HG02981 (cell line): ENCODE data around the gene PWP1.

Experiments used
- ATAC-seq: cut with Tn5 transposase; IDR thresholded peaks from one replicate; pipeline ENCODE4 v1.9.1; 2021; ENCODE audit warnings: mild to moderate bottlenecking, moderate library complexity; ENCODE audit not compliant: unreplicated experiment

PWP1 gene

GRCh38 chr12:107732365-107732764 lies 46.8 kb downstream of the PWP1 start:
- no peak for ATAC-seq

DNA sequence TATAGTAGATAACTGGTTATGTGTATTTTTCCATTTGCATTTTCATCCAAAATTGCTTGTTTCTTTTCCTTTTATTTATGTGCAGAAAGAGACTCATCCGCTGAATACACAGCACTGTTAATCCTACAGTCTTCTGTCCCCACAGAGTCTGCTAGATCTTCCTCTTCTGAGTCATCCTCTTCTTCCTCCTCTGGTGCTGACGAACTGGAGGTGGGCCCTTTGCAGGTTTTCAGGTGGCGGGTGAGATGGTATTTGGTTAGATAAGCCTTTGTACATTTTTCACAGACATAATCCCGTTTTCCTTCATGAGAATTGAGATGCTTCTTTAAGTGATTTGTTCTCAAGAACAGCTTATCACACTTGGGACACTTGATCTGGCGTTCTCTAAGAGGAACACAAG lies 48.5 kb downstream of the PWP1 start:
- no peak for ATAC-seq

DNA sequence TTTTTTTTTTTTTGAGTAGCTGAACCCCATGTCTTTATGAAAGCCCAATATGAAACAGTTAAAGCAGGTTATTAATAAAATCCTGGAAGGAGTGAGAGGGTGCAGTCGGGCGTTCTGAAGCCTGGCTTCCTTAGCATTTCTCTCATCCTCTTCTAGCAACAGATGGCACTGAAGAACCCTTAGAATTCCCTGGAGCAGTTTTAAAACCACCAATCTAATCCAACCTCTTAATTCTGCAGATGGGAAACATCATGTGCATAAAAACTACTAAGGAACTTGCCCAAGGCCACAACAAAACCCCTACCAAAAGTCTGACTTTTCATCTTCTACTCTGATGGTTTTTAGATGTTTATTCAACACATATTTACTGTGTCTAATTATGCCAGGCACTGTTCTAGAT lies 50.2 kb downstream of the PWP1 start:
- ATAC-seq, result no peak

GRCh38 chr12:107736914-107737313 lies 51.3 kb downstream of the PWP1 start:
- ATAC-seq, result peak; percentile 97

- no peak for ATAC-seq
These were observed 62.9 kb downstream of the PWP1 start for GRCh38 chr12:107748472-107748871.

DNA sequence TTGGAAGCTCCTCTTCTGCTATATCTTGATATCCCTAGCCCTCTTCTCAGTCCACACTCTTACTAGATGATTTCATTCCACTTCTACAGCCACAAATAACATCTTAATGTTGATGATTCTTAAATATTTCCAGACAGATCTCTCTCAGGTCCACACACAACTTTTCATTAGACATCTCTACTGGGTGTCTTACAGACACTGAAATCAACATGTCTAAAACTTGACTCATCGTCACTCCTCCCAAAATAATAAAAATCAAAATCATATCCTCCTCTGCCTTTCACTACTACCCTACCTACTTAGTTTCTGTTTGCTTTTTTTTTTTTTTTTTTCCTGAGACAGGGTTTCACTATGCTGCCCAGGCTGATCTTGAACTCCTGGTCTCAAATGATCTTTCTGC lies 63.5 kb downstream of the PWP1 start:
- ATAC-seq, result no peak

DNA sequence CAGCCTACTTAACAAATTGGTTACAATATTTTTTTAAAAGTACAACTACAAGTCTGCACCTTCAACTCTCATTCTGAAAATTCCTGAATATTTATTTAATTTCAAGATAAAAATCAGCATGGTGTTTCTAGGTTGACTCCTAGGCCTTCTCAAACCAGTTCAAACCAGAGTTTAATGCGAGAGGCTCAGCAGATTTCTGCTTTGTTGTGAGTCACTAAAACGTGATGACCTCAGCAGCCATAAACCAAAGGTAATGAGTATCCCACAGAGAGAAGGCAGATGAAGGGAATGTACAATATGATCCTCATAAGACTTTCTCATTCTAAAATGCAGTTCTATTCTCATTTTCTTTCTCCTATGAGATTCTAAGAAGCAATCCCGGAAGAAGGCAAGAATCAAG lies 73.8 kb downstream of the PWP1 start:
- no peak for ATAC-seq

- ATAC-seq, result peak; percentile 12
These were observed 74.7 kb downstream of the PWP1 start for GRCh38 chr12:107760207-107760808.

DNA sequence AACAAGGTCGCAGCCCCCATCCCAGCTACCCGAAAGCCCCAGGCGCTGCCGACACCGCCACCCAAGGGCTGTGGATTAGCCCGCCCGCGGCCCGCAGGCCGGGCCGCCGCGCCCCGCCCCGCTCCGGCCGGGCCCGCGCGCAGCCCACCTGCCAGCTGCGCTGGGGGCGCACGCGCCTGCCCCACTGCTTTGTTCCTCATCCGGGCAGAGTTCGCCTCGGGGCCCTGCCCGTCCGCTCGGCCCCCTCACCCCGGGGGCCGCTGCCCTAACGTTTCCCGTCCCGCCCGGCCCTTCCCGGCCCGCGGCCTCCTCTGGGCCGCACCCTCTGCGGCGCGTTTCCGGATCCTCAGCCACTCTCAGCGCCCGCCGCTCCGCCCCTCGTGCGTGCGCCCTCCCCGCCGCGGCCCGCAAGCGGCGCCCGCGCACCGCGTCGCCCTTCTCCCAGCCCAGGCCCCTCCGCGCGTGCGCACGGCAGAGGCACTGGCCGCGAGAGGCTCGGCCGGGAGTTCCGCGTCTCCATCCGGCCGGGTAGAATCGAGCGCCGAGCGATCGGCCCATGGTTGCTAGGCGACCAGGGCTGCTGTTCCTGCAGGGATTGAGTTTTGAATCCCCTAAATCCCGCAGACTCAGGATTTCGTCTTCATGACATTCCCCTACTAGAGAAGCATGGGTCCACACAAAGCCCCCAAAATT lies 75.4 kb downstream of the PWP1 start, which contains the start of gene PRDM4:
TSS of gene PRDM4 (minus strand) at position 329 of the 693 bp plus-strand sequence. CDS start 622 bp downstream, outside the sequence.
- peak; percentile 95 for ATAC-seq

DNA sequence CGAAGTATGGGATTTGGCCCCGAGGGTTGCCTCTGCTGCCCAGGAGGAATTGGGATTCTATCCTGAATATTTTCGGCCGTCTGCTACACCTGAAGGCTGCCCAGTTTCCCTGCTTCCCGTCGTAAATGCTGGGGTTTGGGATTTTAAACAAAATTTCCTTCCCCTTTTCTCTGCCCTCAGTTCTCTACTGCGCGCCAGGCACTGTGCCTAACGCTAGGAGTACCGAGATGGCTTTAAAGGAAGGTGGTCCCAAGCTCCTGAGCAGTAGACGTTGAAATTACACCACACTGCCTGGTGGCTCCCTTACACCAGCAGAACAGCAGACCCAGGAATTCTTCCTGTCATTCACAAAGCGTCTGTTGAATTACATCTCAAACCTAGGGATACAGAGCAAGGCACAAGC lies 75.9 kb downstream of the PWP1 start:
- no peak for ATAC-seq
